AG04450 (cell line): Measurements from ENCODE around the gene KIAA0040. TPM values are rescaled to one million over a fixed set of nuclear protein-coding genes. Genes with fewer than 3 reads are reported as not detected.

ENCODE experiments used
- CTCF ChIA-PET: fragments of 300-600, 350-600 bp; formaldehyde crosslinking; extraction: SDS; loops from one replicate; lab custom pipeline; 2022; ENCODE audit warnings: antibody characterized with exemption, inconsistent platforms; lab: Charles Lee
- POLR2A ChIA-PET: fragments of 350-600 bp; formaldehyde crosslinking; extraction: SDS; loops from one replicate; lab custom pipeline; 2021; ENCODE audit warnings: antibody characterized with exemption, inconsistent platforms; lab: Yijun Ruan, JAX
- DNase-seq: peaks from one replicate; pipeline ENCODE4 v3.0.0-alpha.2; 2011; ENCODE audit warnings: low read depth, low spot score
- H3K27ac ChIP-seq: one replicate; pipeline ENCODE4 v1.5.1; 2012; ENCODE audit warnings: low read depth, low read length, control low read depth
- H3K27me3 ChIP-seq: one replicate; pipeline ENCODE4 v1.6.0; 2012; ENCODE audit warnings: low read length; ENCODE audit not compliant: control insufficient read depth, insufficient read depth
- H3K4me3 ChIP-seq: 2 replicates; pipeline ENCODE4 v1.5.1; 2011; ENCODE audit warnings: mild to moderate bottlenecking, low read depth, low read length, control low read depth
- H3K9me3 ChIP-seq: 2 replicates; pipeline ENCODE4 v1.5.1; 2012; ENCODE audit warnings: low read length; ENCODE audit not compliant: control insufficient read depth, insufficient read depth
- CTCF ChIP-seq: IDR thresholded peaks from 2 replicates; pipeline ENCODE4 v1.5.1; 2011; ENCODE audit warnings: low read depth, low read length, control low read depth, inconsistent platforms
- polyA plus RNA-seq: library from polyadenylated mRNA; depleted of rRNA; stranded (reverse); fragments of >200 nt; gene quantifications from 2 replicates; pipeline ENCODE4 v1.2.3, GENCODE V29; 2011

KIAA0040 gene
- polyA plus RNA-seq, 1 experiment = not detected

GRCh38 chr1:175195281-175195680, 2.7 kb upstream of the KIAA0040 start:
- CTCF ChIA-PET = no interaction called here
- Histone ChIP-seq H3K27me3 (peaks cover 11% of the 10 kb centered on the region), H3K27ac (no peak overlapping the region), H3K9me3 (no peaks in the 10 kb centered on the region; the same call in 1 of the 2 replicates), H3K4me3 (no peak overlapping the region)
- TF ChIP-seq CTCF = no peak
- no peak for DNase-seq
- POLR2A ChIA-PET = no interaction called here

GRCh38 chr1:175193527-175193910, 943 bp upstream of the KIAA0040 start:
- H3K9me3 ChIP-seq = no peaks in the 10 kb centered on the region; the same call in 1 of the 2 replicates
- TF ChIP-seq CTCF = no peak
- ChIA-PET POLR2A (no interaction called here), CTCF (no interaction called here)
- H3K4me3 ChIP-seq = no peak overlapping the region
- peaks cover 11% of the 10 kb centered on the region for H3K27me3 ChIP-seq
- no peak overlapping the region for H3K27ac ChIP-seq
- DNase-seq = no peak

- ChIA-PET POLR2A (no interaction called here), CTCF (interaction anchor here (1.2 kb wide), 1 partner anchor 67 kb away, joined by 3 read pairs; no protein-coding TSS in a partner anchor)
- no peaks in the 10 kb centered on the region; the same call in 1 of the 2 replicates for H3K9me3 ChIP-seq
- no peak for TF ChIP-seq CTCF
- H3K4me3 ChIP-seq = peak overlapping the region; percentile 53
- no peak overlapping the region for H3K27ac ChIP-seq
- peaks cover 11% of the 10 kb centered on the region for H3K27me3 ChIP-seq
- no peak for DNase-seq
Measured at GRCh38 chr1:175192111-175192629, 406 bp downstream of the KIAA0040 start.

- no peak for TF ChIP-seq CTCF
- ChIA-PET CTCF (interaction anchor here (1.2 kb wide), 1 partner anchor 66 kb away, joined by 3 read pairs; no protein-coding TSS in a partner anchor), POLR2A (no interaction called here)
- no peaks in the 10 kb centered on the region; the same call in 1 of the 2 replicates for H3K9me3 ChIP-seq
- H3K27ac ChIP-seq = no peak overlapping the region
- DNase-seq = no peak
- H3K4me3 ChIP-seq = peak overlapping the region; percentile 53
- H3K27me3 ChIP-seq = peaks cover 11% of the 10 kb centered on the region
Measured at GRCh38 chr1:175191659-175192058, 917 bp downstream of the KIAA0040 start.

- Histone ChIP-seq H3K9me3 (no peaks in the 10 kb centered on the region; the same call in 1 of the 2 replicates), H3K27me3 (peaks cover 11% of the 10 kb centered on the region), H3K4me3 (no peak overlapping the region), H3K27ac (no peak overlapping the region)
- DNase-seq = no peak
- no peak for TF ChIP-seq CTCF
- POLR2A ChIA-PET = no interaction called here
- CTCF ChIA-PET = interaction anchor here (1.0 kb wide), 1 partner anchor 37 kb away, joined by 3 read pairs; no protein-coding TSS in a partner anchor
Measured at GRCh38 chr1:175188936-175189335, 3.6 kb downstream of the KIAA0040 start.
